Neural progenitor cell (in vitro differentiated cells): ENCODE data around the gene LGR6.

Source experiments
- CTCF ChIP-seq: fragments of 200-600 bp; sonication (generic); IDR thresholded peaks from 2 replicates; pipeline ENCODE4 v1.5.1; 2017; ENCODE audit warnings: antibody characterized with exemption, mild to moderate bottlenecking
- EZH2 ChIP-seq: fragments of 200-600 bp; sonication (generic); IDR thresholded peaks from 2 replicates; pipeline ENCODE4 v1.6.1; 2017; ENCODE audit warnings: antibody characterized with exemption, mild to moderate bottlenecking, moderate library complexity
- EZH2phosphoT487 ChIP-seq: fragments of 200-600 bp; sonication (generic); IDR thresholded peaks from 2 replicates; pipeline ENCODE4 v1.6.1; 2017; ENCODE audit warnings: antibody characterized with exemption

GRCh38 chr1:202155478-202156021 lies 38.0 kb upstream of the LGR6 start:
- TF ChIP-seq CTCF (no peak), EZH2 (no peak), EZH2phosphoT487 (no peak)
